ENCODE results near the gene FHDC1.

DNA sequence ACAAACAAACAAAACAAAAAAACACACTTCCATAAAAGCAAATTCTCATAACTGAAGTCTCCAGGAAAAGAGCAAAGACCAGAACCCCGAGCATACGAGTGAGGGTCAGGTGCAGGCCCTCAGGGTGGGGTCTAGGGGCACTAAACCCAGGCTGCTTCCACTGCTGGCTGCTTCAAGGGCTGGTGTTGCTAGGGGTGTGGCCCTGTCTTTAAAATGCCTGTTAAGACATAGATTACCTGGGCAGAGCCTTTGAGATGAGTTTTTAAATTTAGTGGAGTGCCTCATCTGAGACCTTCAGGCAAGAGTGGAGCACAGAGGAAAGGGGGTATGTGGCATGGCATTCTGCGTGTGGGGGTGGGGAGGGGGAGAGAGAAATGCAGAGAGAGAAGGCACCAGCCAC, 87.0 kb downstream of the FHDC1 start:
- TF ChIP-seq CTCF (IDR thresholded peaks at IDR 0.05) (no peak), POLR2A (IDR thresholded peaks at IDR 0.05) (no peak)
